ENCODE results near the gene TTC28.

The TTC28 gene

DNA sequence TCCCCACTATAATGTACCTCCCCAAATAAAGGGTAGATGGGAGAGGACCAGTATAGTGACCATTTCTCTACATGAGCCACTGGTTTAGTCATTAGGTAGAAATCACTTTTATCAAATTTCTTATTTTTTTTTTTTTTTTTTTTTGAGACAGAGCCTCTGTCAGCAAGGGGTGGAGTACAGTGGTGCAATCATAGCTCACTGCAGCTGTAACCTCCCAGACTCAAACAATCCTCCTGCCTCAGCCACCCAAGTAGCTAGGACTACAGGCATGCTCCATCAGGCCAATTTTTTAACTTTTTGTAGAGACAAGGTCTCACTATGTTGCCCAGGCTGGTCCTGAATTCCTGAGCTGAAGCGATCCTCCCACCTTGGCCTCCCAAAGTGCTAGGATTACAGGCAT is 322.4 kb downstream of the TTC28 start:
- H3K4me3 ChIP-seq (ENCODE audit: low read depth, low read length) = no peak overlapping the region
- CTCF ChIA-PET = no interaction called here
- POLR2A ChIA-PET = no interaction called here
- TF ChIP-seq, protein P1, sequence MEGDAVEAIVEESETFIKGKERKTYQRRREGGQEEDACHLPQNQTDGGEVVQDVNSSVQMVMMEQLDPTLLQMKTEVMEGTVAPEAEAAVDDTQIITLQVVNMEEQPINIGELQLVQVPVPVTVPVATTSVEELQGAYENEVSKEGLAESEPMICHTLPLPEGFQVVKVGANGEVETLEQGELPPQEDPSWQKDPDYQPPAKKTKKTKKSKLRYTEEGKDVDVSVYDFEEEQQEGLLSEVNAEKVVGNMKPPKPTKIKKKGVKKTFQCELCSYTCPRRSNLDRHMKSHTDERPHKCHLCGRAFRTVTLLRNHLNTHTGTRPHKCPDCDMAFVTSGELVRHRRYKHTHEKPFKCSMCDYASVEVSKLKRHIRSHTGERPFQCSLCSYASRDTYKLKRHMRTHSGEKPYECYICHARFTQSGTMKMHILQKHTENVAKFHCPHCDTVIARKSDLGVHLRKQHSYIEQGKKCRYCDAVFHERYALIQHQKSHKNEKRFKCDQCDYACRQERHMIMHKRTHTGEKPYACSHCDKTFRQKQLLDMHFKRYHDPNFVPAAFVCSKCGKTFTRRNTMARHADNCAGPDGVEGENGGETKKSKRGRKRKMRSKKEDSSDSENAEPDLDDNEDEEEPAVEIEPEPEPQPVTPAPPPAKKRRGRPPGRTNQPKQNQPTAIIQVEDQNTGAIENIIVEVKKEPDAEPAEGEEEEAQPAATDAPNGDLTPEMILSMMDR (IDR thresholded peaks at IDR 0.05; ENCODE audit: insufficient read depth, low read length, missing control alignments) = no peak
- DNase-seq (ENCODE audit: low read depth, low spot score) = no peak

DNA sequence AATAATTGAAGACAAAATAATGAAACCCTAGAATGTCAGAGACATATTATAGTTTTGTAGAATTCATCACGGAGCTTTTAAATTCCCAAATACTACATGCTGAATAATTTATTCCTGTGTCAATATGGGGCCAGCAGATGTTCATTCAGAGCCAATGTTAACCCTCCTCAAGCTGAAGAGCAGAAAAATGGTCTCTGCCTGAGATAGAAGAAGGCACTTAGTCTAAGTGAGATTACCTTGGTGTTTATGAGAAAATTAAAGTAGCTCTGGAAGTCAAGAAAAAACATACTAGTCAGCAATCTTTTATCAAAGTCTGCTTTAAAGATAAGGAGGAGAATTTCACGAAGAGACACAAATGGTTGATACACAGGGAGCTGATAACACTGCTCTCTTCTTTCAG is 328.2 kb downstream of the TTC28 start:
- TF ChIP-seq, protein P1 (IDR thresholded peaks at IDR 0.05; ENCODE audit: insufficient read depth, low read length, missing control alignments) = no peak
- no peak overlapping the region for H3K4me3 ChIP-seq (ENCODE audit: low read depth, low read length)
- ChIA-PET CTCF (interaction anchor here (1.4 to 1.7 kb wide), 3 partner anchors 24 to 332 kb away, joined by 3 to 5 read pairs (median 4); no protein-coding TSS in a partner anchor), POLR2A (no interaction called here)
- no peak for DNase-seq (ENCODE audit: low read depth, low spot score)

DNA sequence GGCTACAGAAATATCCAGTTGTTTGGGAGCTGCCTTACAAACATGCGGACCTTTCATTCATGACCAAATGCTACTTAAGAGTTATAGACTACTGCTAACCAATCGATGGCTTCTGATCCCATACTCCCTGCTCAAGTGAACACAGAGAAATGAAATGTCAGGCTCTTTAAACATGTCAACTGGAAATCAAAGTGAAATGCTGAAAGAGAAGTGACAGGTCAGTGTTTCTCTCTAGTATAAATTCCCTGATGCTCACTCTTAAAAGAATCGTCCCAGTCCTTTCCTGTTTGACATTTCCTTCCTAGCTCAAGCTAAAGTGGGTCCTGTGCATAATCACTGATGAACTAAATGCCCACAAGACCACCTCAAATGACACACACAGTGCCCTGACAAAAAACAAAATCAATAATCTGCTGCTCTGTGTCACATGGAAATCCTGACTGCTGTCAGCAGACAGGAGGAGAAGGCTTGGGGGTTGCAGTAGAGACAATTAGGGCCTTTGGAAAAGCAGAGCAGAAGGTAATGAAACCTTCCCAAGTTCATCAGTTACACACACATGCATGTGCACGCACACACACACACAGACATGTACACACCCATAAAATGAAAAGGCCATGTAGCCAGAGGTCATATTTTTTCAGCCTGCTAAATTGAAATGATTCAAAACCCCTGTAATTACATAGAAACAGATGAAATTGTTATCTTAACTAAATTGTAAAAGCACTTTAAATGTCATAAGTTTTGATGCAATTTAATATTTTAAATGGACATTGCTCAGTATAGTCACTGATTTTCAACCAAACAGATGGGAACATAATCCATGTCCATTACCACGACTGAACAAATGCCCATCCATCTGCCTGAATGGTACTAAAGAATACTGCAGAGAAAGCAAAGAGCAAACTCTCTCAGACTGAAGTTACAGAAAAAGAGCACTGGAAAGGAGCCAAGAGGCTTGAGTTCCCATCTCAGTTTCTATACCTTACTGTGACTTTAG is 330.7 kb downstream of the TTC28 start:
- POLR2A ChIA-PET = no interaction called here
- H3K4me3 ChIP-seq (ENCODE audit: low read depth, low read length) = no peak overlapping the region
- CTCF ChIA-PET = interaction anchor here (1.0 kb wide), 1 partner anchor 11 kb away, joined by 4 read pairs; no protein-coding TSS in a partner anchor
- no peak for DNase-seq (ENCODE audit: low read depth, low spot score)
- TF ChIP-seq, protein P1 (IDR thresholded peaks at IDR 0.05; ENCODE audit: insufficient read depth, low read length, missing control alignments) = no peak

DNA sequence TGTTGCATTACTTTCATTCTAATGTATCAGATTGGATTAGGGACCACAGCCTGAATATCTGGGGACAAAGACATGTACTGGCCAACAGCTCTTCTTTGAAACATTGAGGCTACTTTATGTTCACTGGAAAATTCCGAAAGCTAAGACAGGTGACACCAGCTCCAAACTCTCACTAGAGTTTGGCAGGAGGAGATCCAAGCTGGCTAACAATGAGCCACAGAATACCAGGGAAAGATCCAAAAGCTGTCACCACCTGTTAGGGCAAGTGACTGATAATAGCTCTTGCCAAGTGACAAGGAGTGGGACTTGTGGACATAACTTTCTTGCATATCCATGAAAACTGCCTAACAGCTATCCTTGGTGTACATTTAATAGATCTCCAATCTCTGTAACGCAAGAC is 333.3 kb downstream of the TTC28 start:
- TF ChIP-seq, protein P1 (IDR thresholded peaks at IDR 0.05; ENCODE audit: insufficient read depth, low read length, missing control alignments) = no peak
- ChIA-PET CTCF (interaction anchor here (1.1 kb wide), 1 partner anchor 294 kb away, joined by 4 read pairs; no protein-coding TSS in a partner anchor), POLR2A (no interaction called here)

GRCh38 chr22:28344918-28345703 is 334.5 kb downstream of the TTC28 start:
- DNase-seq (ENCODE audit: low read depth, low spot score) = no peak
- H3K4me3 ChIP-seq (ENCODE audit: low read depth, low read length) = no peak overlapping the region
- TF ChIP-seq, protein P1 (IDR thresholded peaks at IDR 0.05; ENCODE audit: insufficient read depth, low read length, missing control alignments) = no peak
- ChIA-PET POLR2A (no interaction called here), CTCF (interaction anchor here (1.4 to 2.1 kb wide), 2 partner anchors 293 to 295 kb away, joined by 3 to 8 read pairs; no protein-coding TSS in a partner anchor)

More for the DNA sequence above, 333.3 kb downstream of the TTC28 start:
- H3K4me3 ChIP-seq (ENCODE audit: low read depth, low read length) = no peak overlapping the region
- DNase-seq (ENCODE audit: low read depth, low spot score) = no peak

- POLR2A ChIA-PET = no interaction called here
- no peak for DNase-seq (ENCODE audit: low read depth, low spot score)
- CTCF ChIA-PET = no interaction called here
- TF ChIP-seq, protein P1 (IDR thresholded peaks at IDR 0.05; ENCODE audit: insufficient read depth, low read length, missing control alignments) = no peak
- H3K4me3 ChIP-seq (ENCODE audit: low read depth, low read length) = no peak overlapping the region
These were observed 338.6 kb downstream of the TTC28 start for GRCh38 chr22:28341001-28341400.

Data from AG04449 (cell line).